ENCODE results near the gene LDLRAP1. TPM values are rescaled to one million over a fixed set of nuclear protein-coding genes. Genes with fewer than 3 reads are reported as not detected.

Gene LDLRAP1
- total and polyA plus RNA-seq, 9 of the 15 experiments (the other 6 are each of a cell fraction or from before 2014, with no cell fraction given), result 0.56 to 29.6 (median 16.2) TPM

DNA sequence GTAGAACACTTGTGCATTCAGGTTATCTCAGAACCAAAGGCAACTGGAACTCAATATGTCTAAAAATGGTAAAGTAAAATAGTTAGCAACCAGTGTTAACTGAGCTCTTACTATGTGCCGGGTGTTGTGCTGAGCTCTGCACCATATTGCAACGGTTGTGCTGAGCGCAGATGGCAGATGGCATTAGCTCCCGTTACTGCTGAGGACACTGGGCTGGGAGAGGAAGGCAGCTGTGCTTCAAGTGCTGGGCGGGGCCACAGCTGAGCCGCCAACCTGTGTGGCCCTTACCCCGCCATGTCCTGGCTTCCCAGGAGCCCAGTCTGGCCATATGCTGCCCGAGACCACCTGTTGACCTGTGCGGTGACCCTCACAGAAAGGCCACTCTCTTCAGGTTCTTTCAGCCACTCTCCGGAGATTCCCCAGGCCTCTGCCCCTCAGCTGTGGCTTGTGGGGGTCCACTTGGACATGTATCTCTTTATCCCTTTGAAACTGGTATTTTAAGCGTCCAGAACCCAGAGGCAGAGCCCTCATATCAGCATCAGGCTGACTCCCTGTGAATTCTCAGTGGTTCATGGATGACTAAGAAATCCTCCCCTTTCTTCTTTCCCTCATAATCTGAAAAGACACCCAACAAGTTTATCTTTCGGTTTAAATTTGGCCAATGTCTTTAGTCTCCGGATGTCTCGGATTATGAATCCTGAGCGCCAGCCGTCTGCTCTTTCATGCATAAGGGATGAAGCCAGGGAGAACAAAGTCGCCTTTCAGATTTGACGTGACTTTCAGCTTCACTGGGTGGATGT is 26.4 kb downstream of the LDLRAP1 start (continued):
- TF ChIP-seq KDM4B (IDR thresholded peaks at IDR 0.05; ENCODE audit: borderline replicate concordance in 2 of 2, low read depth in 1 of 2), result no peak
- TF ChIP-seq, protein P1, sequence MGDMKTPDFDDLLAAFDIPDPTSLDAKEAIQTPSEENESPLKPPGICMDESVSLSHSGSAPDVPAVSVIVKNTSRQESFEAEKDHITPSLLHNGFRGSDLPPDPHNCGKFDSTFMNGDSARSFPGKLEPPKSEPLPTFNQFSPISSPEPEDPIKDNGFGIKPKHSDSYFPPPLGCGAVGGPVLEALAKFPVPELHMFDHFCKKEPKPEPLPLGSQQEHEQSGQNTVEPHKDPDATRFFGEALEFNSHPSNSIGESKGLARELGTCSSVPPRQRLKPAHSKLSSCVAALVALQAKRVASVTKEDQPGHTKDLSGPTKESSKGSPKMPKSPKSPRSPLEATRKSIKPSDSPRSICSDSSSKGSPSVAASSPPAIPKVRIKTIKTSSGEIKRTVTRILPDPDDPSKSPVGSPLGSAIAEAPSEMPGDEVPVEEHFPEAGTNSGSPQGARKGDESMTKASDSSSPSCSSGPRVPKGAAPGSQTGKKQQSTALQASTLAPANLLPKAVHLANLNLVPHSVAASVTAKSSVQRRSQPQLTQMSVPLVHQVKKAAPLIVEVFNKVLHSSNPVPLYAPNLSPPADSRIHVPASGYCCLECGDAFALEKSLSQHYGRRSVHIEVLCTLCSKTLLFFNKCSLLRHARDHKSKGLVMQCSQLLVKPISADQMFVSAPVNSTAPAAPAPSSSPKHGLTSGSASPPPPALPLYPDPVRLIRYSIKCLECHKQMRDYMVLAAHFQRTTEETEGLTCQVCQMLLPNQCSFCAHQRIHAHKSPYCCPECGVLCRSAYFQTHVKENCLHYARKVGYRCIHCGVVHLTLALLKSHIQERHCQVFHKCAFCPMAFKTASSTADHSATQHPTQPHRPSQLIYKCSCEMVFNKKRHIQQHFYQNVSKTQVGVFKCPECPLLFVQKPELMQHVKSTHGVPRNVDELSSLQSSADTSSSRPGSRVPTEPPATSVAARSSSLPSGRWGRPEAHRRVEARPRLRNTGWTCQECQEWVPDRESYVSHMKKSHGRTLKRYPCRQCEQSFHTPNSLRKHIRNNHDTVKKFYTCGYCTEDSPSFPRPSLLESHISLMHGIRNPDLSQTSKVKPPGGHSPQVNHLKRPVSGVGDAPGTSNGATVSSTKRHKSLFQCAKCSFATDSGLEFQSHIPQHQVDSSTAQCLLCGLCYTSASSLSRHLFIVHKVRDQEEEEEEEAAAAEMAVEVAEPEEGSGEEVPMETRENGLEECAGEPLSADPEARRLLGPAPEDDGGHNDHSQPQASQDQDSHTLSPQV (IDR thresholded peaks at IDR 0.05), result no peak
- TF ChIP-seq NFE2L1 (tag; IDR thresholded peaks at IDR 0.05; ENCODE audit: borderline replicate concordance, low read depth), result no peak
- TF ChIP-seq, protein P2, sequence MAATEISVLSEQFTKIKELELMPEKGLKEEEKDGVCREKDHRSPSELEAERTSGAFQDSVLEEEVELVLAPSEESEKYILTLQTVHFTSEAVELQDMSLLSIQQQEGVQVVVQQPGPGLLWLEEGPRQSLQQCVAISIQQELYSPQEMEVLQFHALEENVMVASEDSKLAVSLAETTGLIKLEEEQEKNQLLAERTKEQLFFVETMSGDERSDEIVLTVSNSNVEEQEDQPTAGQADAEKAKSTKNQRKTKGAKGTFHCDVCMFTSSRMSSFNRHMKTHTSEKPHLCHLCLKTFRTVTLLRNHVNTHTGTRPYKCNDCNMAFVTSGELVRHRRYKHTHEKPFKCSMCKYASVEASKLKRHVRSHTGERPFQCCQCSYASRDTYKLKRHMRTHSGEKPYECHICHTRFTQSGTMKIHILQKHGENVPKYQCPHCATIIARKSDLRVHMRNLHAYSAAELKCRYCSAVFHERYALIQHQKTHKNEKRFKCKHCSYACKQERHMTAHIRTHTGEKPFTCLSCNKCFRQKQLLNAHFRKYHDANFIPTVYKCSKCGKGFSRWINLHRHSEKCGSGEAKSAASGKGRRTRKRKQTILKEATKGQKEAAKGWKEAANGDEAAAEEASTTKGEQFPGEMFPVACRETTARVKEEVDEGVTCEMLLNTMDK (IDR thresholded peaks at IDR 0.05; ENCODE audit: borderline replicate concordance, insufficient read depth, low read depth, low read length, poor library complexity, severe bottlenecking), result no peak
- no peak for TF ChIP-seq ZNF354B (CRISPR knock-in tag; IDR thresholded peaks at IDR 0.05)
- TF ChIP-seq, protein P3, sequence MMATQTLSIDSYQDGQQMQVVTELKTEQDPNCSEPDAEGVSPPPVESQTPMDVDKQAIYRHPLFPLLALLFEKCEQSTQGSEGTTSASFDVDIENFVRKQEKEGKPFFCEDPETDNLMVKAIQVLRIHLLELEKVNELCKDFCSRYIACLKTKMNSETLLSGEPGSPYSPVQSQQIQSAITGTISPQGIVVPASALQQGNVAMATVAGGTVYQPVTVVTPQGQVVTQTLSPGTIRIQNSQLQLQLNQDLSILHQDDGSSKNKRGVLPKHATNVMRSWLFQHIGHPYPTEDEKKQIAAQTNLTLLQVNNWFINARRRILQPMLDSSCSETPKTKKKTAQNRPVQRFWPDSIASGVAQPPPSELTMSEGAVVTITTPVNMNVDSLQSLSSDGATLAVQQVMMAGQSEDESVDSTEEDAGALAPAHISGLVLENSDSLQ (IDR thresholded peaks at IDR 0.05), result no peak
- no peak for TF ChIP-seq MYBL2 (IDR thresholded peaks at IDR 0.05; ENCODE audit: low read depth)
- TF ChIP-seq MYBL2 (CRISPR knock-in tag; IDR thresholded peaks at IDR 0.05; ENCODE audit: borderline replicate concordance), result no peak
- TF ChIP-seq ZBTB7A (IDR thresholded peaks at IDR 0.05; ENCODE audit: borderline replicate concordance, control insufficient read depth, low read depth, low read length), result no peak; the same call in 1 of the 2 replicates
- TF ChIP-seq MED1 (CRISPR knock-in tag; IDR thresholded peaks at IDR 0.05; ENCODE audit: borderline replicate concordance), result no peak
- no peak for TF ChIP-seq SIN3A (IDR thresholded peaks at IDR 0.05; ENCODE audit: borderline replicate concordance in 2 of 2, control insufficient read depth in 1 of 2, low read depth in 2 of 2, low read length in 2 of 2)
- TF ChIP-seq ZNF311 (CRISPR knock-in tag; IDR thresholded peaks at IDR 0.05), result no peak

Data from K562 (cell line).